Stimulated activated CD4-positive, alpha-beta T cell treated with anti-CD3 and anti-CD28 coated beads, TNF-alpha, amount 100 ng/mL, for 4 hours (primary cell): ENCODE data around the gene CHFR.
"Not testable (repeated sequence)": the region's sequence is repeated elsewhere in the genome, so short reads cannot be mapped to it uniquely, and the experiment has no call there.

Experiments used
- DNase-seq, 3 experiments: peaks; one replicate each; pipeline ENCODE4 v3.0.0-alpha.2; 2020; ENCODE audit warnings: low read depth in 3 of 3

CHFR gene

DNA sequence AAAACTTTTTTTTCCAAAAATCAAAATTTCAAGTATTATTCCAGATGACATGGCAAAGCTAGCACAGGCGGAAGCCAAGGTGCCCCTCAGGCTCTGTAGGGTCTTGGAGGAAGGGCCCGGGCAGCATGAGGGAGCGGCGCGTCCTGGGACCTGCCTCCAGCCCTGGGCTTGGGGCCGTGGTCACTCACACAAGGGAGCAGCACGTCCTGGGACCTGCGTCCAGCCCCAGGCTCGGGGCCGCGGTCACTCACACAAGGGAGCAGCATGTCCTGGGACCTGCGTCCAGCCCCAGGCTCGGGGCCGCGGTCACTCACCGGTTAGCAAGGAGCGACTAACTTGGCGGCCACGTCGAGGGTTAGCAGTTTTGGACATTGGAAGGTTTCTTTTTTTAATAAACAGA, 46.9 kb downstream of the CHFR start:
- DNase-seq: no peak

DNA sequence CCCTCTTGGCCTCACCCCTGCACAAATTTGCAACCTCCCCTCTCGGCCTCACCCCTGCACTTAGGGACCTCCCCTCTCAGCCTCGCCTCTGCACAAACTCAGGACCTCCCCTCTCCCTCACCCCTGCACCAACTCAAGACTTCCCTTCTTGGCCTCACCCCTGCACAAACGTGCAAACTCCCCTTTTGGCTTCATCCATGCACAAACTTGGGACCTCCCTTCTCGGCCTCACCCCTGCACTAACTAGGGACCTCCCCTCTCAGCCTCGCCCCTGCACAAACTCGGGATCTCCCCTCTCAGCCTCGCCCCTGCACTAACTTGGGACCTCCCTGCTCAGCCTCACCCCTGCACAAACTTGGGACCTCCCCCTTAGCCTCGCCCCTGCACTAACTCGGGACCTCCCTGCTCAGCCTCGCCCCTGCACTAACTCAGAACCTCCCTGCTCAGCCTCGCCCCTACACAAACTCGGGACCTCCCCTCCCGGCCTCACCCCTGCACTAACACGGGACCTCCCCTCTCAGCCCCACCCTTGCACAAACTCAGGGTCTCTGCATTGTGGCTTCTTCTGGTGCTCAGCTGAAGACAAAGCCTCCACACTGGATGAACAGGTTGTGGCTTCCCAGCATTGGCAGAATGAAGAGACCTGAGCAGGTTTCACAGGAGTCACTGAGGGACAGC, 47.7 kb downstream of the CHFR start:
- no peak for DNase-seq

DNA sequence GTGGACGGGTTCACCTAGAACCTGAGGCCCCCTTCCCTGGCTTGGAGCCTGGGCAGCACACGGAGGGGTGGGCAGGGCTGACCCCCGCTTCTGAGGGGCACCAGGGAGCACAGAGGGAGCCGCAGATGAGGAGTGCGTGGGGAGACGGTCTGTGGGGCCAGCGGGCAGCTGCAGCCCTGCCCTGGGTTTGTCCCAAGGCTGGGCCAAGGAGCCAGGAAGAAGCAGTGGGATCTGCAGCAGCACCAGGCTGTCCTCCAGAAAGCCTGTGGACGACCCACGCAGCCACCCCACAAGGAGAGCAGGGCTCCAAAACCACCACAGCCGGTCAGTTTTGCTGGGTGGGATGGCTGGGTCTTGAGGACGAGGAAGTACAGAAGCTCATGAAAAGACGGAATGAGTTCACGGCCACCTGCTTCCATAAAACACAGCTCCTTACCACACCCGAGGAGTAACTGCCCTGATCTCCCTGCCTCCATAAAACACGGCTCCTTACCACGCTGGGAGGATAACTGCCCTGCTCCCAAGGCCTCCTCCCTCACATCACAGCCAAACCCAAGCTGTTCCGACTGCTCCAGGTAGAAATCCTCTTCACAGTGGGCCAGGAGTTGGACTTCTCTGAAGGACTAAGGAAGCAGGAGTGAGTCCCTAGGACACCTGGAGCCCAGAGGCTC, 48.9 kb downstream of the CHFR start:
- no peak for DNase-seq

DNA sequence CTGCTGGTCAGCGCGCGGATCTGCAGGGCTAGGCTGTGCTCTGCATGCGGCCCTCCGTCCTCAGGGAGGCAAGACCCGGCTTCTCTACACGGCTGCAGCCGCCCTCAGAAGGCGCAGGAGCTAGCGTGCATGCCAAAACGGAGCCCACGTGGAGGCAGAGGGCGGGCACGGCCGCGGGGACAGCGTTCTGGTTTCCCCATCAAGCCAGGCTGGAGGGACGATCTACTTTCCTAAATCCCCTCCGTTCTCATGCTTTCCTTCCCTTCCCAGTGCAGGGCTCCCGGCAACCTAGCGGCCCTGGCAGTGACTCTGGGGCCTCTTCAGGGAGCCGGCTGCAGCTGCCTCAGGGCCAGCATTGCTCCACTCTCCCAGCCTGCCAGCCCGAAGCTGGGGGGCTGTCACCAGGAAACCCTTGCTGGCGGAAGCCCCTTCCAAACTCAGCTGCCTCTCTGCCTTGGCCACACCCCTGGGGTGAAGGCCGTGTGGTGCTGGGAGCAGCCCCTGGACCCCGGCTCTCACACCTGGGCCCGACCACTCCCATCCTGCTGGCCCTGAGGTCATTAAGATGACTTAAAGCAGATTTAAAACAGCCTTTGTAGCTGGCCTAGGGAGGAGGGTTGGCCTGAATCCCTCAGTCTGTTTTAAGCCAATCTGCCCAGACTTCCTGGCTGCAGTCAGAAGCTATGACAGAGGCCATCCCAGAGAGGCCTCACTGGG, 49.6 kb downstream of the CHFR start:
- no peak for DNase-seq

DNA sequence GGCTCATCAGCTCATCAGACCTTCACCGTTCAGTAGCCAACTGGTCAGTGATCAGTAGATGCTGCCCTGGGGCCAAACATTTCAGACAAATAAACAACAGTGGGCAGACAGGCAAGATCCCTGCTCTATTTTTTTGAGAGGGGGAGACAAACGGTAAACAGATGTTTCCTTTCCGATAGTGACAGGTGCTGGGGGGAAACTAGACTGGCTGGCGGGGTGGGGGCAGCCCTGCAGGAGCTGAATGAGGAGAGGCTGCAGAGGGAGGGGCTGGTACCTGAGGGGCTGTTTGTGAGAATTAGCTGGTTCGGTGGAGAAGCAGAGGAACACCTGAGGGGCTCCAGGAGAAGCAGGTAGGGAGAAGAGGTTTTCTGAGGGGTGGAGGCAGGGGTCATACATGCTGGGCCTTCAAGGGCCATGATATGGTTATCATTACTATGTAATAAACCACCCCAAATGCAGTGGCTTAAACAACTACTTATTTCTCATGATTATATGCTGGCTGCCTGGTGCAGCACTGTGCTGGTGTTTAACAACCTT, 50.5 kb downstream of the CHFR start:
- no peak for DNase-seq

DNA sequence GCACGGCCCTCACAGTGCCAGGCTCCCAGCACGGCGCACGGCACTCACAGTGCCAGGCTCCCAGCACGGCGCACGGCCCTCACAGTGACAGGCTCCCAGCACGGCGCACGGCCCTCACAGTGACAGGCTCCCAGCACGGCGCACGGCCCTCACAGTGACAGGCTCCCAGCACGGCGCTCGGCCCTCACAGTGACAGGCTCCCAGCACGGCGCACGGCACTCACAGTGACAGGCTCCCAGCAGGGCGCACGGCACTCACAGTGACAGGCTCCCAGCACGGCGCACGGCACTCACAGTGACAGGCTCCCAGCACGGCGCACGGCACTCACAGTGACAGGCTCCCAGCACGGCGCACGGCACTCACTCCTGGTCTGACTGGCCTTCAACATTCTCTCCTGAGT, 51.2 kb downstream of the CHFR start:
- not testable (repeated sequence) for DNase-seq

DNA sequence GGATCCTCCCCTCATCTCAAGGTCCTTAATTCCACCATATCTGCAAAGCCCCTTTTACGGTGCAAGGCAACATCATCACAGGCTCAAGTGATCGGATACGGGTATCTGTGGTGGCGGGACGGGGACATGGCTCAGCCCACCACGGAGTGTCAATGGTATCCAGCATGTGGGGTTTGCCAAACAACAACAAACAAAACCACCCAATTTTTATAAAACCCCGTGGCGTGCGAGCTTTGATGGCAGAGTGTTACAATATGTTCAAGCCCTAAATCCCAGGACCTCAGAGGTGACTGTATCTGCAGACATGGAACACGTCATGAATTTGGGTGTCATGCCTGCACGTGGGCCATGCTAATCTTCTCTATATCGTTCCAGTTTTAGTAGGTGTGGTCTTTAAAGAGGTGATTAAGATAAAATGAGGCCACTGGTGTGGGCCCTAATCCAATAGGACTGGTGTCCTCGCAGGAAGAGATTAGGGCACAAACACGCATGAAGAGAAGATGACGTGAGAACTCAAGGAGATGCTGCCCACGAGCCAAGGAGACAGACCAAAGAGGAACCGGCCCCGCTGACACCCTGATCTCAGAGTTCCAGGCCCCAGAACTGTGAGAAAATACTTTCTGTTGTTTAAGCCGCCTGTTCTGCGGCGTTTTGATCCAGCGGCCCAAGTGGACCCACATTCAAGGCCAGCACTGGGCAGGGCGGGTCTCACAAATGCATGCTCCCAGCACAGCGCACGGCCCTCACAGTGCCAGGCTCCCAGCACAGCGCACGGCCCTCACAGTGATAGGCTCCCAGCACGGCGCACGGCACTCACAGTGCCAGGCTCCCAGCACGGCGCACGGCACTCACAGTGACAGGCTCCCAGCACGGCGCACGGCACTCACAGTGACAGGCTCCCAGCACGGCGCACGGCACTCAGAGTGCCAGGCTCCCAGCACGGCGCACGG, 52.1 kb downstream of the CHFR start:
- DNase-seq: no peak

DNA sequence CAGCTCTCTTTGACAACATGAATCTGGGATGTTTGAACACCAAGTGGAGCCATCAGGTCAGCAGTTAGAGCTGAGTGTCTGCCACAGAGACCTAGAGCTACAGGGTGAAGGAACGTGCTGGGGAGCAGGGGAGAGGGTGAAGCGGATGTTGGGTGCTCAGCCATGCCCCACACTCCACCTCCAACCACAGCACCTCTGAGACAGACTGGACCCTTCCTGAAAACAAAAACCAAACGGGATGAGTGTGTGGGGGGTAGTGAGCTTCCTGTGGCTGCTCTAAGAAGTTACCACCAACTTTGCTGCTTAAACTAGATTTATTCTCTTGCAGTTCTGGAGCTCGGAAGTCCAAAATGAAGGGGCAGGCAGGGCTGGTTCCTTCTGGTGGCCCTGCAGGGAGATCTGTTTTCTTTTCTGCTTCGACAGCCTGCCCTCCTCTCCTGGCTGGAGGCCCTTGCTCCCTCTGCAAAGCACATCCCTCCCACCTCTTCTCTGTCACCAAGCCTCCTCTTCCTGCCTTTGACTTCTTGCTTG, 53.2 kb downstream of the CHFR start:
- DNase-seq: no peak

DNA sequence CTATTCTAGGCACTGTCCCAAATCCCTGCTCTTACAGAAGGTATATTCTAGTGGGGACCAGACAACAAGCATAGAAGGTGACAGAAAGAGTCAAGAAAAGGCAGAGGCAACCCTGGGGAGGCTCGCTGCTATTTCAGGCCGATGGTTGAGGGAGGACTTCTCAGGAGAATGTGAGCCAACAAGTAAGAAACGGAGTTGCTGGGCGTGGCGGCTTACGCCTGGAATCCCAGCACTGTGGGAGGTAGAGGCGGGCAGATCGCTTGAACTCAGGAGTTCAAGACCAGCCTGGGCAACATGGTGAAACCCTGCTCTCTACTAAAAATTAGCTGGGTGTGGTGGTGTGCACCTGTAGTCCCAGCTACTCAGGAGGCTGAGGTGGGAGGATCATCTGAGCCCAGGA, 54.1 kb downstream of the CHFR start:
- no peak for DNase-seq

DNA sequence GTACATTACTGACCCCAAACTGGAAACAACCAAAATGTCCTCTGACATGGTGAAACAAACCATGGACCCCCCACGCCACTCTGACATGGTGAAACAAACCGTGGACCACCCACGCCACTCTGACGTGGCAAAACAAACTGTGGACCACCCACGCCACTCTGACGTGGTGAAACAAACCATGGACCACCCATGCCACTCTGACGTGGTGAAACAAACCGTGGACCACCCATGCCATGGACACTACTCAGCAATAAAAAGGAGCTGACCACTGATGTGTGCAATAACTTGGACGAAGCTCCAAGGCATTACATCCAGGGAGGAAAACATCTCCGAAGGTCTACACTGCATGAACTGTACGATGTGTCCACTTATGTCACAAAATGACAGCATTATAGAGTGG, 55.6 kb downstream of the CHFR start:
- DNase-seq: no peak

DNA sequence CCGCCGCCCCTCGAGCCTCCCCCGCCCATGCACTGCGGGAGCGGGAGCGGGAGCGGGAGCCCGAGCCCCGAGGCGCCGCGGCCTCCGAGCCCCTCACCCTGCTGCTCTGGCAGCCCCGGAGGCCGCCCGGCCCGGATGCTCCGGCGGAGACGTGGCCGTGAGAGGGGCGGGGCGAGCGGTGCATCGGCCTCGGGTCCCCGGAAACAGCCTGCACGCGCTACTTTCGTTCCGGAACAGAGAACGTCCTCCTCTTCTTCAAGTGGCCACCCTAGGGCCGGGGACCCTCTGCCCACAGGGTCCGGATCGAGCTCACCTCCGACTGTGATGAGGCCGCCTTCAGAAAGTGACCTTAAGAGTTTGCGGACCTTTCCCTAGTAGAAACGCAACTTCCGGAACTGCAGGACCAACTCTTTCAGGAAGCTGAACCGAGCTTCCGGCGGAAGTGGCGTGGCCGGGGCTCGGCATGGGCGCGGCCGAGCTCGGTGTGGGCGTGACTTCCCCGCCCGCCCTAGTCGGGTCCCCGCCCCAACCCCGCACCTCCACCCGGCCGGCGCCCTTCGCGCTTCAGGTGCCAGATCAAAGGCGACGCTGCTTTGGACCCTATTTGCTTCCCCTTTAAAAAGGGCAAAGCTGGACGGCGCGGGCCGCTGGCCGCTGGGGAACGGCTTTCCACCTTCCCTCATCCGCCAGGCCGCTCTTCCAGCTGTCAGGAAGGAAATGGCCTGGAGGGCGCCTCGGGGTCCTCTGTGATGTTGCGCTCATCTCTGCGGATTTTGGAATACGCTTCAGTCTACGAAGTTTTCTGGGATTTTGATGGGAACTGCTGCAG, 58.5 kb downstream of the CHFR start, which contains the start of gene GOLGA3:
TSS of gene GOLGA3 (minus strand) at position 164 of the 829 bp plus-strand sequence. CDS start 6,741 bp downstream, outside the sequence.
- peak; percentile 90 to 94 (median 91) for DNase-seq

DNA sequence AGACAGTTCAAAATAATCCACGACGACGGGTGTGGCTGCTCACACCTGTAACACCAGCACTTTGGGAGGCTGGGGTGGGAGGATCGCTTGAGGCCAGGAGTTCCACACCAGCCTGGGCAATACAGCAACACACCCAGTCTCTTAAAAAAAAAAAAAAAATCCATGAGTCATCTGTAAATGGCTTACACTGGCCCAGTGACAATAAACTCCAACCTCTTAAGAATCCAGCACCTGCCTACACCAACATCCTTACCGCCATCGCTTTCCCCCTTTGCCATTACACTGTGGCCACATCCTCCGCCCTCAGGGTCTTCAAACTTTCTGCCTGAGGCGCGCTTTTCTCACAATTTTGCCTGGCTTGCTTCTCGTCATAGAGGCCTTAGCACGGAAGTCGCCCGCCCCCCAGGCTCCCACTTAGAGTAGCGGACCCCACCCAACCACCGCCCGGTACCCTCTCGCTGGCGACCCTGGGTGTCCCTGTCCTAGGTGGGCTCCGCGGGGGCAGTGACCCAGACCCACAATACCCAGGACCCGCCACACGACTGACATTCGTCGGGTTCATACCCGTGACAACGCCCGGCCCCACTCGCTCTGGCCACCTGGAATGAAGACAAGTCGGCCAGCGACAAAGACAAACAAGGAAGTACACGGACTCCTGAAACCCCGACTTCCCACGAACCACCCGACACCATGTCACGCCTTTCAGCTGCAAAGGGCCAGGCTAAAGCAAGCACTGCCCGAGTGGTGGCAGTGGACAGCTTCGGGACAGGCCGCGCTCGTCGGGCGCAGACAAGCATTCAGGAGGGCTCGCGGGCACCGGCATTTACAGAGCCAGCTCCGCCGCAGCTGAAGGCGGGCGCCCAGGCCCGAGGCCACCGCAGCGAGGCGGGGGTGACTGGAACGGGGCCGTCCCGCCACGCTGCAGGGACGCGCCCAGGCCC, 59.4 kb downstream of the CHFR start:
- peak in 1 of 3 experiments; percentile 16 for DNase-seq

DNA sequence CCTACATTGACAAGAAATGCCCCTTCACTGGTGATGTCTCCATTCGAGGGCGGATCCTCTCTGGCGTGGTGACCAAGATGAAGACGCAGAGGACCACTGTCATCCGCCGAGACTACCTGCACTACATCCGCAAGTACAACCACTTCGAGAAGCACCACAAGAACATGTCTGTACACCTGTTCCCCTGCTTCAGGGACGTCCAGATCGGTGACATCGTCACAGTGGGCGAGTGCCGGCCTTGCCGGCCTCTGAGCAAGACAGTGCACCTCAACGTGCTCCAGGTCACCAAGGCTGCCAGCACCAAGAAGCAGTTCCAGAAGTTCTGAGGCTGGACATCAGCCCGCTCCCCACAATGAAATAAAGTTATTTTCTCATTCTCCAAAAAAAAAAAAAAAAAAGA, 61.5 kb downstream of the CHFR start:
- DNase-seq: no peak

DNA sequence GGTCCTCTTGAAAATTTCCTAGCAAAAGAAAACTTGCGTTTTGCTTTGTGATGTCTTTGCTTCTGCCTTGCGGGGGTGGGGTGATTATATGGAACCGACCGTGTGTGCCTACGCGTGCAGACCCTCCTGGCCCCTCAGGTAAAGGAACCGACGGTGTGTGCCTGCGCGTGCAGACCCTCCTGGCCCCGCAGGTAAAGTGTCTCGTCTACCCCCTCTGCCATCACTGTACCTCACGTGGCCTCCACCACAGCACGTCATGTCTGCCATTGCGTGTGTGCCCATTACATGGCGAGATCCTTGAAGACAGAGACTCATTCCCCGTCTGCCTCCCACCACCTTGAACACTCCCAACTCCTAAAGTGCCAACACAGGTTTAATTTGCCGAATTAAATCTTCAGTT, 62.3 kb downstream of the CHFR start:
- DNase-seq: no peak

DNA sequence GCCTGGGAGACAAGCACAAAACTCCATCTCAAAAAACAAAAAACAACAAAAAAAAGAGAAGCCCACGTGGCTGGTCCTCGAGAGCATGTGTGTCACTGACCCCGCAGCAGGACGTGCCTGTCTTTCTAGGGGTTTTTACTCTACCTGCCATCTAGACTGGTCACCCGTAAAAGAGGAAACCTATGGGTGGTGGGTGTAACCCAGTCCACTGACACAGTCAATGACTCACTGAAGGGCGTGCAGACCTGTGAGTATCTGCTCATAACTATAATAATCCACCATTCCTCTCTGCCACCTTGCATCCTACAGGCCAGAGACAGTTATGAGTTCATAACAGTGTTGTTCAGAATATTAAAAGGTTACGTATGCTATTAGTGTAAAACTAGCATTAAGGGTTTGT, 63.4 kb downstream of the CHFR start:
- no peak for DNase-seq

DNA sequence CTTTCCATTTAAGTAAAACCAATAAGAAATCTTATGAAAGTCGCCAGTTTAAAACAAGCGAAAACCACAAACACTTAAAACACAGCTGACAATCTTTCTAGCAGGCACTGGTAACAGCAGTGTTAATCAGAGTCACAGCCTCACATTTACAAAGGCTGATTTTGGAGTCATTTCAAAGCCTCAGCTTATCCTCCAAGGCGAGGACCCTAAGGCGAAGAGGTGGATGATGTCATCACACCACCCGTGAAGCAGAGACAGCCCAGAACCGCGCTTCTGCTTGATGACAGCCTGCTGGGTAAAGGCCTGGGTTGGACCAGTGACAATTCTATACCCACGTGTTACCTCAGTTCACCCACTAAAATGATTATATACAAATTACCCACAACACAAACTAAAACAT, 68.8 kb downstream of the CHFR start:
- no peak for DNase-seq

DNA sequence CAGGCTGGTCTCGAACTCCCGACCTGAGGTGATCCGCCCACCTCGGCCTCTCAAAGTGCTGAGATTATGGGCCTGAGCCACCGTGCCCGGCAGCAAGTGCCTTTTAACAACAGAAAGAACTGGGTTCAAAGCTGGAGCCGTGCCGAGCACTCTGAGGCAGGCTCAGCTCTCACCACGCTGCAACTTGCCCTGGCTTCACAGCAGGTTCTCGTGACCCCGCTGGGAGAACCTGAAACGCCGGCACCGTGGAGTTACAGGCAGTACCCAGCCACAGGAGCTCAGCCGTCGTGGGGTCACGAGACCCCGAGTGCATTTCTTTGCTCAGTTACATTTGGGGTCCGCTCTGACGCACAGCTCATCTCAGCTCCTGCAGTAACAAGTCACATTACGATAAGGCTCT, 73.2 kb downstream of the CHFR start:
- DNase-seq: no peak

DNA sequence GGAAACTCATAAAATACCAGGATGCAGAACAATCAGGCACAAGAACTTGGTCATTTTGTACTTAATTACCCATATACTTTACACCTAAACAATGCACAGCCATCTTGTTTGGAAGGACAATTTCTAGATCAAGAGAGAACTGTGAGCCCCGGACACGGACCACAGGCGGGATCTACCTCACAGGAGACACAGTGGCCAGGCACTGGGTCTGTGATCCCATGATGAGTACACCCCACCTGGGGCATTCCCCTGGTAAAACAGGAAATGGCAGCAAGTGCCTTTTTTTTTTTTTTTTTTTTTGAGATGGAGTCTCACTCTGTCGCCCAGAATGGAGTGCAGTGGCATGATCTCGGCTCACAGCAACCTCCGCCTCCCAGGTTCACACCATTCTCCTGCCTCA, 74.0 kb downstream of the CHFR start:
- DNase-seq: no peak

DNA sequence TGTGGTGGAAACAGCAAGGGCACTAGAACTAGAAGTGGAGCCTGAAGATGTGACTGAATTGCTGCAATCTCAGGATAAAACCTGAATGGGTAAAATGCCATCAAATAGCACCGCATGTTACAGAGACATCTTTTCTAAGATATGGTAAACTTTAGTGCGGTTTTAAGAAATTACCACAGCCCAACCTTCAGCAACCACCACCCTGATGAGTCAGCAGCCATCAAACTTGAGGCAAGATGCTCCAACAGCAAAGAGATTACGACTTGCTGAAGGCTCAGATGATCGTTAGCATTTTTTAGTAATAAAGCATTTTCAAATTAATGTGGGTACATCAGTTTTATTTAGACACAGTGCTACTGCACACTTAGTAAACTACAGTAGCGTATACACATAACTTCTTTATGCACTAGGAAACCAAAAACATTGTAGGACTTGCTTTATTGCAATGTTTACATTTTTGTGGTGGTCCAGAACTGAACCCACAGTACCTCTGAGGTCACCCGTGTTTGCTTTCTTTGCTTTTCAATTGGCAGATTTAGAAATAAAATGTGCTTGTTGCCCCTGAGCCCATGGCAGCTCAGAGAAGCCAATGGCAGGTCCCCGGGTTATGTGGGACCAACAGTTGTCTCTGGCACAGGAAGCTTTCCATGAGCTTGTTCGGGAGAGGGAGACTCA, 74.6 kb downstream of the CHFR start:
- DNase-seq: no peak
